OCI-LY7 (cell line): ENCODE results near the gene SLC6A16. TPM values are rescaled to one million over a fixed set of nuclear protein-coding genes. Genes with fewer than 3 reads are reported as not detected.
A peak's percentile ranks its signal among the peaks of the same experiment; 100 is the strongest.
"Not testable (repeated sequence)": the region's sequence is repeated elsewhere in the genome, so short reads cannot be mapped to it uniquely, and the experiment has no call there.

Experiments used
- Bru-seq: library from RNA; stranded (reverse); fragments of 400-500 nt; gene quantifications from one replicate; lab custom pipeline; 2021; lab: Mats Ljungman, UMichigan
- BruChase-seq, 2 experiments: library from RNA; stranded (reverse); fragments of 400-500 nt; gene quantifications; one replicate each; lab custom pipeline; 2021; lab: Mats Ljungman, UMichigan
- BruUV-seq: library from RNA; stranded (reverse); fragments of 400-500 nt; replicated peaks from 2 replicates; lab custom pipeline; 2021; lab: Mats Ljungman, UMichigan
- CTCF ChIA-PET: fragments of 300-600 bp; sonication (Branson Sonifier 250); formaldehyde crosslinking; loops from one replicate; lab custom pipeline; 2022; ENCODE audit warnings: antibody characterized with exemption; ENCODE audit not compliant: unreplicated experiment; lab: Charles Lee
- POLR2A ChIA-PET: fragments of 300-600 bp; sonication (Branson Sonifier 250); formaldehyde crosslinking; loops from one replicate; lab custom pipeline; 2022; ENCODE audit warnings: antibody characterized with exemption; lab: Charles Lee
- DNase-seq: peaks from one replicate; pipeline ENCODE4 v3.0.0-alpha.2; 2015; ENCODE audit warnings: low spot score
- H2AFZ ChIP-seq: fragments of 200-600 bp; sonication (generic), shearing (Covaris generic); 2 replicates; pipeline ENCODE4 v1.6.1; 2014; ENCODE audit warnings: mild to moderate bottlenecking, antibody characterized with exemption, low read length, moderate library complexity
- H3K27ac ChIP-seq: fragments of 200-600 bp; sonication (generic); 2 replicates; pipeline ENCODE4 v1.5.1; 2014; ENCODE audit warnings: mixed run types, low read depth, mild to moderate bottlenecking, moderate library complexity, low read length, inconsistent platforms; ENCODE audit not compliant: poor library complexity, severe bottlenecking
- H3K36me3 ChIP-seq: fragments of 200-600 bp; sonication (generic); 2 replicates; pipeline ENCODE4 v1.6.1; 2014; ENCODE audit warnings: mild to moderate bottlenecking, antibody characterized with exemption, low read length, moderate library complexity, mixed read lengths; ENCODE audit not compliant: insufficient read depth
- H3K4me1 ChIP-seq: fragments of 200-600 bp; sonication (generic); 2 replicates; pipeline ENCODE4 v1.5.1; 2014; ENCODE audit warnings: mild to moderate bottlenecking, low read length; ENCODE audit not compliant: insufficient read depth, poor library complexity, severe bottlenecking
- H3K4me2 ChIP-seq: fragments of 200-600 bp; sonication (generic); 2 replicates; pipeline ENCODE4 v1.6.1; 2014; ENCODE audit warnings: mild to moderate bottlenecking, low read length
- H3K4me3 ChIP-seq: fragments of 200-600 bp; sonication (generic); 2 replicates; pipeline ENCODE4 v1.5.1; 2014; ENCODE audit warnings: mild to moderate bottlenecking, low read depth, low read length; ENCODE audit not compliant: poor library complexity, severe bottlenecking
- H3K79me2 ChIP-seq: fragments of 200-600 bp; sonication (generic); 2 replicates; pipeline ENCODE4 v1.6.1; 2016; ENCODE audit warnings: low read depth, mild to moderate bottlenecking, low read length, moderate library complexity, mixed read lengths; ENCODE audit not compliant: insufficient read depth
- H3K9me2 ChIP-seq: fragments of 200-600 bp; sonication (generic); 2 replicates; pipeline ENCODE4 v1.6.1; 2016; ENCODE audit warnings: mild to moderate bottlenecking, low read length, mixed read lengths; ENCODE audit not compliant: insufficient read depth
- H3K9me3 ChIP-seq: fragments of 200-600 bp; sonication (generic); 2 replicates; pipeline ENCODE4 v1.6.1; 2014; ENCODE audit warnings: mild to moderate bottlenecking, mixed run types, low read length, mixed read lengths
- H4K20me1 ChIP-seq: fragments of 200-600 bp; sonication (generic); 2 replicates; pipeline ENCODE4 v1.6.1; 2014; ENCODE audit warnings: mild to moderate bottlenecking, antibody characterized with exemption, low read length, moderate library complexity, mixed read lengths; ENCODE audit not compliant: insufficient read depth
- EZH2phosphoT487 ChIP-seq: fragments of 200-600 bp; sonication (generic); IDR thresholded peaks from 2 replicates; pipeline ENCODE4 v1.6.1; 2018; ENCODE audit warnings: low read depth, borderline replicate concordance, mild to moderate bottlenecking, mixed run types, antibody characterized with exemption, low read length, moderate library complexity, mixed read lengths
- intact Hi-C: fragments of 100-400 bp; cut with micrococcal nuclease; formaldehyde crosslinking; loops from one replicate; pipeline ENCODE4 v1.10.0; 2022; ENCODE audit not compliant: unreplicated experiment
- long read RNA-seq: library from polyadenylated mRNA; stranded (forward); transcript quantifications from one replicate; pipeline ENCODE4 v2.0.0, GENCODE V29; 2022
- total RNA-seq, 2 experiments: library from RNA; depleted of rRNA in 1 of 2; stranded (reverse); fragments of >200 nt in 1 of 2; shearing (Covaris generic) in 1 of 2; gene quantifications; 2 replicates each; pipeline ENCODE4 v1.2.3, GENCODE V29; 2014 to 2022
- TF ChIP-seq, protein P1 (sequence below): fragments of 200-600 bp; sonication (generic); conservative IDR thresholded peaks from 2 replicates; pipeline ENCODE4 v1.5.1; 2014; ENCODE audit warnings: mild to moderate bottlenecking, antibody characterized with exemption, low read length, moderate library complexity, mixed read lengths

SLC6A16 gene
- total RNA-seq (2014; rRNA removed; shearing (Covaris generic)) (2.5 and 2.8 TPM in 2 replicates), total RNA-seq (2022) (15.8 and 21.7 TPM in 2 replicates), Bru-seq, nascent RNA (percentile 80 among the genes with signal in this experiment), BruChase-seq, experiment 1, labeled RNA remaining after a 6-hour chase (percentile 93 among the genes with signal in this experiment), BruChase-seq, experiment 2, labeled RNA remaining after a 2-hour chase (percentile 88 among the genes with signal in this experiment)
- long read RNA-seq, partial matches to known transcripts, result 6 of 31 reads
- long read RNA-seq, other reads (novel, unspliced or antisense), result 25 of 31 reads

DNA sequence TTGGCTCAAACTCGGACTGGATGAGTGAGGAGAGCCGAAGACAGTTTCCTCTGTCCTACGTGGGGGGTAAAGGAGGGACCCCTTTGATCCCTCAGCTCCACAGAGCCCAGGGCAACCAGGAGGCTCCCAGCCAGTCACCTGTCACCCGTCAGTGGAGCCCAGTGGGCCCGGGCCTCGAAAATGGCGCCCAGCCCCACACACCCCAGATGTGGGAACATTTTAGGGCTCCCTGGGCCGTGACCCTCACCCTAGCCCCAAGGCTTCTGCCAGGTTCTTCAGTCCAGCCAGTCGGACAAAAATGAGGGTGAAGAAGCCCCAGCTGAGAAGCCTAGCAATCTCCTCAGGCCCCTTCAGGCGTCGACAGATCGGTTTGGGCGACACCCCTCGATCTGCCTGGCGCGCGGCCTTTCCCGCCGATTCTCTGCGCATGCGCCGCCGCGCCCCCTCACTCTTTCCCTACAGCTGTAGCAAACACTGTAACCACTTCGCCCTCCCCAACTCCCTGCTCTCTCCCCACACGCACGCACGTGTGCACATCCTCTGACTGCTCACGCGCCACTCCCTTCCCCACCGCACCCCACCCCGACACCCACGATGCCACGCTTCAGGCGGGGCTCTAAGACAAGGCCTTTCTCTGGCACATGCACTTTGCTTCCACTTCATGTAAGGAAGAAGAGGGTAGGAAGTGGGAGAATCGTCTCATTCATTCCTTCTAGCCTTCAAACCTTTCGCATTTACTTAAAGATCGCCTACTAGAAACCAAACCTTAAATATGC, at the start of gene SLC6A16:
Gene SLC6A16 (minus strand): TSS at position 391 of the 776 bp plus-strand sequence. CDS start 13,844 bp downstream, outside the sequence.
- Histone ChIP-seq H3K36me3 (peaks cover 58% of the 10 kb centered on the region), H4K20me1 (no peaks in the 10 kb centered on the region), H3K9me2 (no peaks in the 10 kb centered on the region), H3K4me3 (peak within 1 kb of the TSS; percentile 26), H2AFZ (peak within 1 kb of the TSS; percentile 47; the same call in 1 of the 2 replicates), H3K4me2 (peak within 1 kb of the TSS; percentile 59), H3K79me2 (peaks cover 17% of the 10 kb centered on the region; the same call in 1 of the 2 replicates), H3K9me3 (peaks cover 34% of the 10 kb centered on the region), H3K4me1 (peaks cover 57% of the 10 kb centered on the region), H3K27ac (peak within 1 kb of the TSS; percentile 98)
- ChIA-PET POLR2A (no interaction called here), CTCF (interaction anchor here (1.3 kb wide), 1 partner anchor 67 kb away, joined by 3 read pairs; no protein-coding TSS in a partner anchor)
- no TSS peak for BruUV-seq
- DNase-seq, result no peak
- intact Hi-C loops, result no loop called here
- TF ChIP-seq EZH2phosphoT487, result no peak
- TF ChIP-seq, protein P1, sequence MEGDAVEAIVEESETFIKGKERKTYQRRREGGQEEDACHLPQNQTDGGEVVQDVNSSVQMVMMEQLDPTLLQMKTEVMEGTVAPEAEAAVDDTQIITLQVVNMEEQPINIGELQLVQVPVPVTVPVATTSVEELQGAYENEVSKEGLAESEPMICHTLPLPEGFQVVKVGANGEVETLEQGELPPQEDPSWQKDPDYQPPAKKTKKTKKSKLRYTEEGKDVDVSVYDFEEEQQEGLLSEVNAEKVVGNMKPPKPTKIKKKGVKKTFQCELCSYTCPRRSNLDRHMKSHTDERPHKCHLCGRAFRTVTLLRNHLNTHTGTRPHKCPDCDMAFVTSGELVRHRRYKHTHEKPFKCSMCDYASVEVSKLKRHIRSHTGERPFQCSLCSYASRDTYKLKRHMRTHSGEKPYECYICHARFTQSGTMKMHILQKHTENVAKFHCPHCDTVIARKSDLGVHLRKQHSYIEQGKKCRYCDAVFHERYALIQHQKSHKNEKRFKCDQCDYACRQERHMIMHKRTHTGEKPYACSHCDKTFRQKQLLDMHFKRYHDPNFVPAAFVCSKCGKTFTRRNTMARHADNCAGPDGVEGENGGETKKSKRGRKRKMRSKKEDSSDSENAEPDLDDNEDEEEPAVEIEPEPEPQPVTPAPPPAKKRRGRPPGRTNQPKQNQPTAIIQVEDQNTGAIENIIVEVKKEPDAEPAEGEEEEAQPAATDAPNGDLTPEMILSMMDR, result no peak

DNA sequence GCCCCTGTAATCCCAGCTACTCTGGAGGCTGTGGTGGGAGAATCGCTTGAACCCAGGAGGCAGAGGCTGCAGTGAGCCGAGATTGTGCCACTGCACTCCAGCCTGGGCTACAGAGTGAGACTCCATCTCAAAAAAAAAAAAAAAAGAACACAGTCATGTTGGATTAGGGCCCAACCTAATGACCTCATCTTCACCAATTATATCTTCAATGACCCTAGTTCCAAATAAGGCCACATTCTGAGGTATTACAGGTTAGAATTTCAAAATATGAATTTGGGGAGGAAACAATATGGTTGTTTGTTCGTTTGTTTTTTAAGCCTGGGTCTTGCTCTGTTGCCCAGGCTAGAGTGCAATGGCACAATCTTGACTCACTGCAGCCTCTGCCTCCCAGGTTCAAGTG, 48.2 kb upstream of the SLC6A16 start:
- H3K36me3 ChIP-seq, H3K27ac ChIP-seq, BruUV-seq, H2AFZ ChIP-seq, H3K9me2 ChIP-seq, DNase-seq, H4K20me1 ChIP-seq, H3K4me1 ChIP-seq, CTCF ChIA-PET, H3K79me2 ChIP-seq, H3K4me3 ChIP-seq, intact Hi-C loops: not testable (repeated sequence)
- H3K9me3 ChIP-seq, result peaks cover 12% of the 10 kb centered on the region; the same call in 1 of the 2 replicates
- POLR2A ChIA-PET, result interaction anchor here (0.6 kb wide), 1 partner anchor 15 kb away, joined by 4 read pairs; no protein-coding TSS in a partner anchor
- peak overlapping the region; percentile 23; the same call in 1 of the 2 replicates for H3K4me2 ChIP-seq

DNA sequence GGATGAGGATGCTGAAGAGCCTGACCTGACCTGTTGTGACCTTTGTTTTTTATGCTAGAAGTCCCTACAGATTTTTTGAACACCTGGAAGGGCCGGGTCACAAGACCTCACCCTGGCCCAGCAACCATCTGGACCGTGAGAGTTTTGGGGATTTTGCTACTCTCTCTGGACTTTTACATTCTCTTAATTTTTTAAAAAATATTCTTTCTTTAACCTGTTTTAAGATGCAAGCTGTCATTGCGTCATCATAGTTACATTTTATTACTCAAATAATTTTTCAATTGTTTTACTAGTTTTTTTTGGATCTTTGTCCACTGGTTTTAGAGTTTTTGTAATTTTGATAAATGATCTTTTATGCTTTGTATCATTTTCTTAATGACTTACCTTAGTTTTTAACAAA, 46.2 kb upstream of the SLC6A16 start:
- Histone ChIP-seq H3K4me1 (peaks cover 8% of the 10 kb centered on the region), H3K9me2 (no peaks in the 10 kb centered on the region), H3K4me3 (no peak overlapping the region), H3K79me2 (no peaks in the 10 kb centered on the region), H4K20me1 (no peaks in the 10 kb centered on the region), H3K27ac (no peak overlapping the region), H2AFZ (no peak overlapping the region), H3K36me3 (no peaks in the 10 kb centered on the region; the same call in 1 of the 2 replicates), H3K9me3 (peaks cover 12% of the 10 kb centered on the region; the same call in 1 of the 2 replicates), H3K4me2 (no peak overlapping the region)
- ChIA-PET CTCF (no interaction called here), POLR2A (no interaction called here)
- no peak for TF ChIP-seq EZH2phosphoT487
- TF ChIP-seq, protein P1, result no peak
- intact Hi-C loops, result no loop called here
- no peak for DNase-seq
- BruUV-seq, result no TSS peak
